PC-9 (cell line): Measurements from ENCODE around the gene WWC2. TPM values are rescaled to one million over a fixed set of nuclear protein-coding genes. Genes with fewer than 3 reads are reported as not detected.
"Not testable (repeated sequence)": the region's sequence is repeated elsewhere in the genome, so short reads cannot be mapped to it uniquely, and the experiment has no call there.

Experiments used
- BruUV-seq: library from RNA; stranded (reverse); fragments of 400-500 nt; replicated peaks from 2 replicates; lab custom pipeline; 2021; lab: Mats Ljungman, UMichigan
- CTCF ChIA-PET: fragments of 300-600 bp; sonication (Branson Sonifier 250); formaldehyde crosslinking; loops from one replicate; lab custom pipeline; 2022; ENCODE audit warnings: antibody characterized with exemption; lab: Charles Lee
- POLR2A ChIA-PET: fragments of 300-600 bp; sonication (Branson Sonifier 250); formaldehyde crosslinking; loops from one replicate; lab custom pipeline; 2022; ENCODE audit warnings: antibody characterized with exemption; ENCODE audit not compliant: unreplicated experiment; lab: Charles Lee
- DNase-seq, 2 experiments: peaks; one replicate each; pipeline versions ENCODE4 v3.0.0 to v3.0.0-alpha.2; 2015 to 2022; ENCODE audit warnings: mixed read lengths in 1 of 2
- H2AFZ ChIP-seq: fragments of 200-600 bp; sonication (generic); 2 replicates; pipeline ENCODE4 v1.8.1; 2017; ENCODE audit warnings: antibody characterized with exemption
- H3F3A ChIP-seq: fragments of 200-600 bp; sonication (generic); 2 replicates; pipeline ENCODE4 v1.8.1; 2017; ENCODE audit warnings: antibody characterized with exemption, mild to moderate bottlenecking, low read depth; ENCODE audit not compliant: insufficient read depth
- H3K27ac ChIP-seq: fragments of 200-600 bp; sonication (generic); 2 replicates; pipeline ENCODE4 v1.6.1; 2016; ENCODE audit warnings: mixed run types
- H3K27me3 ChIP-seq: fragments of 200-600 bp; sonication (generic); 2 replicates; pipeline ENCODE4 v1.6.1; 2016; ENCODE audit warnings: low read depth, mixed run types; ENCODE audit not compliant: insufficient read depth
- H3K36me3 ChIP-seq: fragments of 200-600 bp; sonication (generic); 2 replicates; pipeline ENCODE4 v1.6.1; 2016; ENCODE audit warnings: low read depth, mixed run types
- H3K4me1 ChIP-seq: fragments of 200-600 bp; sonication (generic); replicated peaks from 2 replicates; pipeline ENCODE4 v1.6.1; 2016; ENCODE audit warnings: mixed run types; ENCODE audit not compliant: insufficient read depth
- H3K4me2 ChIP-seq: fragments of 200-600 bp; sonication (generic); 2 replicates; pipeline ENCODE4 v1.6.1; 2017; ENCODE audit warnings: mixed run types
- H3K4me3 ChIP-seq: fragments of 200-600 bp; sonication (generic); 2 replicates; pipeline ENCODE4 v1.6.1; 2016; ENCODE audit warnings: mixed run types
- H3K79me2 ChIP-seq: fragments of 200-600 bp; sonication (generic); 2 replicates; pipeline ENCODE4 v1.6.1; 2017; ENCODE audit warnings: low read depth, mixed run types
- H3K9me2 ChIP-seq: fragments of 200-600 bp; sonication (generic); 2 replicates; pipeline ENCODE4 v1.8.1; 2017; ENCODE audit warnings: mild to moderate bottlenecking; ENCODE audit not compliant: insufficient read depth
- H3K9me3 ChIP-seq: fragments of 200-600 bp; sonication (generic); 2 replicates; pipeline ENCODE4 v1.8.1; 2016; ENCODE audit warnings: low read depth; ENCODE audit not compliant: insufficient read depth
- H4K20me1 ChIP-seq: fragments of 200-600 bp; sonication (generic); 2 replicates; pipeline ENCODE4 v1.8.1; 2017; ENCODE audit not compliant: insufficient read depth
- CTCF ChIP-seq: fragments of 200-600 bp; sonication (generic); conservative IDR thresholded peaks from 2 replicates; pipeline ENCODE4 v1.6.1; 2017; ENCODE audit warnings: mixed run types, antibody characterized with exemption, mild to moderate bottlenecking, moderate library complexity
- EZH2 ChIP-seq: fragments of 200-600 bp; sonication (generic); IDR thresholded peaks from 2 replicates; pipeline ENCODE4 v1.8.0; 2017; ENCODE audit warnings: antibody characterized with exemption, low read depth
- intact Hi-C: fragments of 100-400 bp; cut with micrococcal nuclease; formaldehyde crosslinking; loops from one replicate; pipeline ENCODE4 v1.10.0; 2022; ENCODE audit not compliant: unreplicated experiment
- total RNA-seq: library from RNA; stranded (reverse); gene quantifications from 2 replicates; pipeline ENCODE4 v1.2.3, GENCODE V29; 2021

The WWC2 gene
- total RNA-seq, 1 experiment from 2014 or later: 42.3 TPM

GRCh38 chr4:183190900-183191527 is 92.0 kb downstream of the WWC2 start:
- no TSS peak for BruUV-seq
- no peak overlapping the region for H3K4me3 ChIP-seq
- H2AFZ ChIP-seq: no peak overlapping the region
- no peaks in the 10 kb centered on the region for H3F3A ChIP-seq
- H3K27me3 ChIP-seq: no peaks in the 10 kb centered on the region
- TF ChIP-seq EZH2 (no peak), CTCF (no peak)
- ChIA-PET CTCF (no interaction called here), POLR2A (no interaction called here)
- H3K9me3 ChIP-seq: no peaks in the 10 kb centered on the region
- no peaks in the 10 kb centered on the region for H3K9me2 ChIP-seq
- no peak for DNase-seq
- no peak overlapping the region for H3K4me2 ChIP-seq
- no peaks in the 10 kb centered on the region for H3K36me3 ChIP-seq
- H3K79me2 ChIP-seq: no peaks in the 10 kb centered on the region
- H3K4me1 ChIP-seq: no peaks in the 10 kb centered on the region
- H3K27ac ChIP-seq: no peak overlapping the region
- H4K20me1 ChIP-seq: no peaks in the 10 kb centered on the region
- intact Hi-C loops: no loop called here

- TF ChIP-seq CTCF: no peak
- no peak for TF ChIP-seq EZH2
- Histone ChIP-seq H3K36me3 (no peaks in the 10 kb centered on the region), H3K79me2 (no peaks in the 10 kb centered on the region), H4K20me1 (no peaks in the 10 kb centered on the region), H2AFZ (no peak overlapping the region), H3K9me3 (no peaks in the 10 kb centered on the region), H3K27ac (no peak overlapping the region), H3F3A (no peaks in the 10 kb centered on the region), H3K4me3 (no peak overlapping the region), H3K27me3 (no peaks in the 10 kb centered on the region), H3K4me2 (no peak overlapping the region), H3K4me1 (no peaks in the 10 kb centered on the region), H3K9me2 (no peaks in the 10 kb centered on the region)
- DNase-seq: no peak
- ChIA-PET POLR2A (no interaction called here), CTCF (no interaction called here)
- BruUV-seq: no TSS peak
- intact Hi-C loops: no loop called here
Observed at GRCh38 chr4:183191630-183192029, 92.6 kb downstream of the WWC2 start.

GRCh38 chr4:183192571-183192970 is 93.5 kb downstream of the WWC2 start:
- ChIA-PET POLR2A (no interaction called here), CTCF (no interaction called here)
- no peaks in the 10 kb centered on the region for H3K4me1 ChIP-seq
- H3K27ac ChIP-seq: no peak overlapping the region
- H3K79me2 ChIP-seq: no peaks in the 10 kb centered on the region
- H2AFZ ChIP-seq: no peak overlapping the region
- no peak overlapping the region for H3K4me3 ChIP-seq
- no peaks in the 10 kb centered on the region for H3K9me3 ChIP-seq
- TF ChIP-seq EZH2 (no peak), CTCF (no peak)
- no peaks in the 10 kb centered on the region for H3F3A ChIP-seq
- no peaks in the 10 kb centered on the region for H3K36me3 ChIP-seq
- BruUV-seq: no TSS peak
- H4K20me1 ChIP-seq: no peaks in the 10 kb centered on the region
- no peaks in the 10 kb centered on the region for H3K9me2 ChIP-seq
- no peak overlapping the region for H3K4me2 ChIP-seq
- DNase-seq: no peak
- H3K27me3 ChIP-seq: no peaks in the 10 kb centered on the region
- intact Hi-C loops: no loop called here

- H2AFZ ChIP-seq, DNase-seq, H3K36me3 ChIP-seq, H3K4me2 ChIP-seq, H3F3A ChIP-seq, H3K4me3 ChIP-seq, H3K9me2 ChIP-seq, H3K27ac ChIP-seq, H3K27me3 ChIP-seq, H3K4me1 ChIP-seq, intact Hi-C loops, H3K79me2 ChIP-seq, BruUV-seq, H4K20me1 ChIP-seq, H3K9me3 ChIP-seq, POLR2A ChIA-PET: not testable (repeated sequence)
- CTCF ChIA-PET: interaction anchor here (0.6 kb wide), 1 partner anchor 63 kb away, joined by 4 read pairs; no protein-coding TSS in a partner anchor
Observed at GRCh38 chr4:183193730-183194338, 94.8 kb downstream of the WWC2 start.
